ENCODE data around the gene TMEM221.

DNA sequence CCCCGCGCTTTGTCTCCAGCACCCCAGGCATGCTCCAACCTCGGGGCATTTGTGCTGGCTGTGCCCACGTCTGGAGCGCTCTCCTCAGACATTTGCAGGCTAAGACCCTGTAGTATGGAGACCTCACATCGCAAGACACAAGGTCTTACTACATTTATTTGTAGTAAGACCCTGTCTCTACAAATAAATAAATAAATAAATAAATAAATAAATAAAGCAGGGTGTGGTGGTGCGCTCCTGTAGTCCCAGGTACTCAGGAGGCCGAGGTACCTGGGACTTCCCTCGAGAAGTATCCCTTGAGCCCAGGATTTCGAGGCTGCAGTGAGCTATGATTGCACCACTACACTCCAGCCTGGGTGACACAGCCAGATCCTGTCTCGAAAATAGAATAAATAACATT lies 7.7 kb upstream of the TMEM221 start:
- TF ChIP-seq, protein P1, sequence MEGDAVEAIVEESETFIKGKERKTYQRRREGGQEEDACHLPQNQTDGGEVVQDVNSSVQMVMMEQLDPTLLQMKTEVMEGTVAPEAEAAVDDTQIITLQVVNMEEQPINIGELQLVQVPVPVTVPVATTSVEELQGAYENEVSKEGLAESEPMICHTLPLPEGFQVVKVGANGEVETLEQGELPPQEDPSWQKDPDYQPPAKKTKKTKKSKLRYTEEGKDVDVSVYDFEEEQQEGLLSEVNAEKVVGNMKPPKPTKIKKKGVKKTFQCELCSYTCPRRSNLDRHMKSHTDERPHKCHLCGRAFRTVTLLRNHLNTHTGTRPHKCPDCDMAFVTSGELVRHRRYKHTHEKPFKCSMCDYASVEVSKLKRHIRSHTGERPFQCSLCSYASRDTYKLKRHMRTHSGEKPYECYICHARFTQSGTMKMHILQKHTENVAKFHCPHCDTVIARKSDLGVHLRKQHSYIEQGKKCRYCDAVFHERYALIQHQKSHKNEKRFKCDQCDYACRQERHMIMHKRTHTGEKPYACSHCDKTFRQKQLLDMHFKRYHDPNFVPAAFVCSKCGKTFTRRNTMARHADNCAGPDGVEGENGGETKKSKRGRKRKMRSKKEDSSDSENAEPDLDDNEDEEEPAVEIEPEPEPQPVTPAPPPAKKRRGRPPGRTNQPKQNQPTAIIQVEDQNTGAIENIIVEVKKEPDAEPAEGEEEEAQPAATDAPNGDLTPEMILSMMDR (IDR thresholded peaks at IDR 0.05) = no peak
- TF ChIP-seq POLR2A (IDR thresholded peaks at IDR 0.05) (no peak), EP300 (IDR thresholded peaks at IDR 0.05) (no peak)

Measured in sigmoid colon (tissue), 4 donors.